Hepatocyte (in vitro differentiated cells): ENCODE measurements around the gene IL2.

Experiments used
- EZH2 ChIP-seq: fragments of 200-600 bp; sonication (generic); IDR thresholded peaks from 2 replicates; pipeline ENCODE4 v1.6.1; 2016; ENCODE audit warnings: antibody characterized with exemption, mild to moderate bottlenecking, borderline replicate concordance
- EZH2phosphoT487 ChIP-seq: fragments of 200-600 bp; sonication (generic); IDR thresholded peaks from one replicate; pipeline ENCODE4 v1.6.1; 2018; ENCODE audit warnings: antibody characterized with exemption, mild to moderate bottlenecking, low read depth, moderate library complexity; ENCODE audit not compliant: unreplicated experiment, severe bottlenecking
- TF ChIP-seq, protein P1 (sequence below): fragments of 200-600 bp; sonication (generic); IDR thresholded peaks from 2 replicates; pipeline ENCODE4 v1.5.1; 2016; ENCODE audit warnings: antibody characterized with exemption, mild to moderate bottlenecking; ENCODE audit not compliant: poor library complexity

DNA sequence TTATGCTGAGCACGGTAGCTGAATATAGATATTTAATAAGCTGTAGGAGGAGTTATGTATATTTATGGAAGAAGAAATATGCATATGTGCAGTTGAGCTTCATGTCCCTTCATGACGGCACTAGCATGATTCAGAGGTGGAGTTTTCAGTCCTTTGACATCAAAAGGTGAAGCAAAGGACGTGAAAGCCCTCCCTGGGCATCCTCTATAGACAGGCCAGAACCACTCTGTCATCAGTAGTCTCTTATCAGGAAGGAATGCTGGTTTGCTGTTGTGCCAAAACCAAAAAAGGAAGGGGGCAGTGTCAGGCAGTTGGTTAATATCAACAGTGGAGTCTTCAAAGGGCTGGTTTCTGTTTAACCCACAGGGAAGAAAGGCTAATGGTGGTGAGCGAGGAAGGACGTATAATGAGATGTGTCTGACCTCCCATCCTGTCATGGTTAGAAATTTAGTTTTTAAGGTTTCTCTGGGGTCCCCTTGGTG is 23.5 kb upstream of the IL2 start:
- TF ChIP-seq, protein P1, sequence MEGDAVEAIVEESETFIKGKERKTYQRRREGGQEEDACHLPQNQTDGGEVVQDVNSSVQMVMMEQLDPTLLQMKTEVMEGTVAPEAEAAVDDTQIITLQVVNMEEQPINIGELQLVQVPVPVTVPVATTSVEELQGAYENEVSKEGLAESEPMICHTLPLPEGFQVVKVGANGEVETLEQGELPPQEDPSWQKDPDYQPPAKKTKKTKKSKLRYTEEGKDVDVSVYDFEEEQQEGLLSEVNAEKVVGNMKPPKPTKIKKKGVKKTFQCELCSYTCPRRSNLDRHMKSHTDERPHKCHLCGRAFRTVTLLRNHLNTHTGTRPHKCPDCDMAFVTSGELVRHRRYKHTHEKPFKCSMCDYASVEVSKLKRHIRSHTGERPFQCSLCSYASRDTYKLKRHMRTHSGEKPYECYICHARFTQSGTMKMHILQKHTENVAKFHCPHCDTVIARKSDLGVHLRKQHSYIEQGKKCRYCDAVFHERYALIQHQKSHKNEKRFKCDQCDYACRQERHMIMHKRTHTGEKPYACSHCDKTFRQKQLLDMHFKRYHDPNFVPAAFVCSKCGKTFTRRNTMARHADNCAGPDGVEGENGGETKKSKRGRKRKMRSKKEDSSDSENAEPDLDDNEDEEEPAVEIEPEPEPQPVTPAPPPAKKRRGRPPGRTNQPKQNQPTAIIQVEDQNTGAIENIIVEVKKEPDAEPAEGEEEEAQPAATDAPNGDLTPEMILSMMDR = no peak
- TF ChIP-seq EZH2phosphoT487 (no peak), EZH2 (no peak)
